Activated CD8-positive, alpha-beta memory T cell treated with anti-CD3 and anti-CD28 coated beads for 24 hours (primary cell): Measurements from ENCODE around the gene ZNF653.
"Not testable (repeated sequence)": the region's sequence is repeated elsewhere in the genome, so short reads cannot be mapped to it uniquely, and the experiment has no call there.

ENCODE experiments used
- DNase-seq: peaks from one replicate; pipeline ENCODE4 v3.0.0-alpha.2; 2020

ZNF653 gene

DNA sequence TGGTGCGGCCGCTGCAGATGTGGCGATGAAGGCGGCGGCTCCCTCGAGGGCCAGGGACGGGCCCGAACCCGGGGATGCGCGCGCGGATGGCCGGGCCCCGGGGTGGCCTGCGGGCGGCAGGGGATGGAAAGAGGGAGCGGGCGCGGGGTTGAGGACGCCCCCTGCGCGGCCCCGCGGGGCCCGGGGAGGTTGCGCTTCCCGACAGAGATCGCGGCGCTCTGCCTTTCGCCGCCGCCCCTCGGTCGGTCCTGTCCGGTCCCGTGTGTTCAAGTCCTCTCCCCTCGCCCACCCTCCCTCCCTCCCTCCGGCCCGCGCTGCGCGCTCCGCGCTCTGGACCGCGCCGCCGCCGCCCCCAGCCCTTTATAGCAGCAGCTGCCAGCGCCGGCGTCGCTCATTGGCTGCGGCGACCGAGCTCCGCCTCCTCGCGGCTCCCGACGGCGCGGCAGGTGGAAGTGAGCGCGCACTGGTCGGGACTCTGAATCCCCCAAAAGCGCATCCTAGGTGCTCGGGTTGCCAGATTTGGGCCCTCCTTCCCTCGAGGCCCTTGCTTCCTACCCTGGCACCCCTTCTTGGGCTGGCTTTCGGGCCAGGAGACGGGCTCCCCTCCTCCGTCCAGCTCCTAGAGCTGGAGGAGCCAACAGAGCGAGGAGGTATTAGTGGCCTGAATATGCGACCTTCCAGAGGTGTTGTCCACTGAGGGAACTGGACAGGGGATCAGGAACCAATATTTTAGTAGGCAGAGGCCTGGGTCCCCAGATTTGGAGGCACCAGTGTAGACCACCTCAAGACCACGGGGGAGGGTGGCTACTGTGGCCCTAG lies 24.7 kb downstream of the ZNF653 start, which contains the start of gene ELAVL3:
Gene ELAVL3, minus strand, starts transcription at position 332 of the 819 bp plus-strand sequence. CDS start 438 bp downstream, outside the sequence.
- no peak for DNase-seq

DNA sequence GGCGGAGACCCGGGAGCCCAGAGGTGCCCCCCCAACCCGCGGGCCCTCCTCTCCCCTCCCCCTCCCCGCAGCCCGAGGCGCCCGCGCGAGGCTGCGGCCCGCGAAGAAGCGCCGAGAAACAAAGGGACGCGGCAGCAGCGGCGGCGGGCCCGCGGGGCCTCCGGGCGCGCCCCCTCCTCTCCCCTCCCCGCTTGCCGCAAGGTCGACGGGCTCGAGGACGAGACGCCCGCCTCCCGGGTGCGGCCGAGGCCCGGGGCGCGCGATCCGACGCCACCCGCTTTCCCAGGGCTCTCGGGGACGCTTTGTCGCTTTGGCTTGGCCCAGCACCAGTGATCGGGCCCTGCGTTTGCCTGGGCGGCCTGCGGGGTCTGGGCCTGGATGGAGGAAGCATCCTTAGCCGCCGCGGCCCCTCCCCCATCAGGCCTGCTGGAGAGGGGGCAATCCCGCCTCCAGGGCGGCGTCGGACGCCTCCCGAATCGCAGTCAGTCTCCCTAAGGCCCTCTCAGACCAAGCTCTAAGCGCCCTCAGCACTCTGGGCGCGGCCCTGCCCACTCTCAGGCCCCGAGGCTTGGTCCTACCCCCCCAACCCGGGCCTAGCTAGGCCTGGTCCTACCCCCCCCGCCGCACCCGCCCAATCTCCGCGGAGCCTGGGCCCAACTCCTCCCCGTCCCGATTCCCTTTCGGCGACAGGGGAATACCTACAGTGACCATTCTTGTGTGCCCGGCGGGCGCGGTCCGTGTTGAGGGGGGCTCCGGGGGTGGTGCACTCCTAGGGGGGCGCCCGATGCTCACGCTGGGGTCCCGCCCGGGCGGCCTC lies 25.5 kb downstream of the ZNF653 start:
- DNase-seq, result no peak

DNA sequence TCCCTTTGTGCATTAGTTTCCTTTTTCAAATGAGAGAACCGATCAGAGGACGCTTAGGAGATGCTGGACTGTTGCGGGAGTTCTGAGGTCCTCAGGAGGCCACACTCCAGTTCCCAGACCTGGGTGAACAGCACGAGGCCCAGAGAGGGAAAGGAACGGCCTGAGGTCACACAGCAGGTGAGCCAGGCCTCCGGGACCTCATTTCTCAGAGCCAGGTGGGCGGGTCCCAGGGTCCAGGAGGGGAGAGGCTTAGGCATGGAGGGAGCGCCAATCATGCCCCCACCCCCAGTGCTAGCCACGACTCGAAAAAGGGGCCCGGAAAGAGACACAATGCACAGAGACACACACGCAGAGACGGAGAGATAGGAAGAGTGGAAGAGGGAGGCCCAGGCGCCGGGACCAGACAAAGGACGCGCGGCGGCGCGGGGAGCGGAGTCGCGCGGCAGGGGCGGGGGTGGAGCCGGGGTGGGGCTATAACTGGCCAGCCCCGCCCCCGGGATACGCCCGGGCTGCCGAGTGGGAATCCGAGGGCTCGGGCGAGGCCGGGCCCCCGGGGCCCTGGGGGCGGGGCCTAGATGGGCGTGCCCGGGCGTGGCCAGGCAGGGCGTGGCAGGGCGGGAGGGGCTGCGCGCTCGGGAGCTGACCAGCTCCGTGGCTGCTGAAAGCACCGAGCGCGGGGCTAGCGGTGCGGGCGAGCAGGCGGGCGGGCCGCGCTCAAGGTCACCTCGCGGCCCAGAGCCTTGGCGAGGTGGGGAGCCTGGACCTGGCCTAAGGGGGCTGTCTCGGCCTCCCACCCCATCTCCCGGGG lies 26.3 kb downstream of the ZNF653 start:
- DNase-seq, result no peak

DNA sequence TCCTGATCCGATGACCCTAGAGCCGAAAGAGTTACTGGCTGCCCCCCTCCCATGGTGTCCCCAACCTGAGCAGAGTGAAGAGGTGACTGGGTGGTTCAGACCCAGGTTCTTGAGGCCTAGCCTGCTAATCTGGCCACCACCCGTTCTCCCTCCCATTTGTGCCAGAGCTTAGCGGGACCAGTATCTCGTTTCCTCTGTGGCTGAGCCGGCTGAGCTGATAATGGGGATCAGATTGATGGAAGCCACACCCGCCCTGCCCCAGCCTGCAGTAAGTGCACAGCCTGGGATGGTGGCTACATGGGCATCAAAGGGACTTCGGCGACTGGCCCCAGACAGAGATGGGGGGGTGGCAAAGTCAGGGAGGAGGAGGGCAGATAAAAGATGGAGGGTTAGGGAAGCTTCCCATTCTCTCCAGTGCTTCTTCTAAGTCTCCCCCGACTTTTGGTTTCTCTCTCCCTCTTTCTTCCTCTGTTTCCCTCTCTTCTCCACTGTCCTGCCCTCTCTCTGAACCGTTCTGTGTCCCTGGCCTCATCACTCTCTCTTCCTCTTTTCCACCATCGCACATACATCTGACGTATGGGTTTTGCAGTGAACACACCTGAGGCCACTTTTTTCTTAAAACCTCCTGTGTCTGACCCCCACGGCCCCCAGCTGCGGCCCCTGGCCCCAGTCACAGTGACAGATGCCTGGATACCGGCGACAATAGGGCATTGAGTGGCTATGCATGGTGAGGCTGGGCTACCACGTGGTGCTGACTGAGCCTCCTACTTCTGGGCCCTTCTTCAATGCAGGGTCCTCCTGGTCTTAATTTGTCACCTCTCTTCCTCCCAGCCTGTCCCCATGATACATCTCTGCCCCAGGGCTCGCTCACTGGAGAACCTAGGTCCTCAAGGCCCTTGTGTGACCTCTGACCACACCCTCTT lies 27.2 kb downstream of the ZNF653 start:
- DNase-seq, result no peak

DNA sequence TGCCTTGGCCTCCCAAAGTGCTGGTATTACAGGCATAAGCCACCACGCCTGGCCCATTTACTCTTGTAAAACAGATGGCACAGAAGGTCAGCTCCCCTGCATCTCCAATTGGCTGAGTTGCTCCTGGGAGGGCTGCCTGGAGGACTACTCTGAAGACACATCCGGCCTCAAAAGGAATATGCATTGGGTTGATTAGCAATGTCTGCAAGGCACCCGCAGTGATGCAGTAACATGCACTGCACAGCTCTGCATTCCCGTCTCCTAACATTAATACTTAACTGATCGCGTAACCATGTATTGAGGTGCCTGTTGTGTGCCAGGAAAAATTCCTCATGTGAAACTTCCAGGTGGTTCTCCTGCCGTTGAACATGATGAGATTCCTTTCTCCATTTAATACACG lies 29.8 kb downstream of the ZNF653 start:
- DNase-seq, result no peak

DNA sequence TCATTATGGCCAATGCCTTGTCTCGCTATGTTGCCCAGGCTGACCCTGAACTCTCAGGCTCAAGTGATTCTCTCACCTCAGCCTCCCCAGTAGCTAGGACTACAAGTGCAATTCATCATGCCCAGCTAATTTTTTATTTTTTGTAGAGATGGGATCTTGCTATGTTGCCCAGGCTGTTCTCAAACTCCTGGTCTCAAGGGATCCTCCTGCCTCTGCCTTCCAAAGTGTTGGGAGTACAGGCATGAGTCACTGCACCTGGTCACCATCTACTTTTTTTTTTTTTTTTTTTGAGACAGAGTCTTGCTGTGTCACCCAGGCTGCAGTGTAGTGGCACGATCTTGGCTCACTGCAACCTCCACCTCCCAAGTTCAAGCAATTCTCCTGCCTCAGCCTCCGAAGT lies 30.3 kb downstream of the ZNF653 start:
- DNase-seq, result not testable (repeated sequence)

DNA sequence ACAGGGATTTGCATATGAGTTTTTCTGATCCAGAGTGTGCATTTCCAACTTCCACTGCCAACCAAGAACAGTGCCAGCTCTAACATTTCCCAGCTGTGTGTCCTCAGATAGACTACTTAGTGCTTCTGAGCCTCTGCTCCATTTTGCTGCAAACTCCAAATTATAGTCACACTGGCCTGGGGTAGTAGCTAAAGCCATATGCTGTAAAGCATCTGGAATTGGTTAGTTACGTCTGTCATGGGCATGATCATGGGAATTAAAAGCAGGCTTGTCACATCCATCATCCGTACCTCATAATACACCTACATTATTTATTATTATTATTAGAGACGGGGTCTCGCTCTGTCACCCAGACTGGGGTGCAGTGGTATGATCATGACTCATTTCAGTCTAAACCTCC lies 31.9 kb downstream of the ZNF653 start:
- DNase-seq, result no peak

DNA sequence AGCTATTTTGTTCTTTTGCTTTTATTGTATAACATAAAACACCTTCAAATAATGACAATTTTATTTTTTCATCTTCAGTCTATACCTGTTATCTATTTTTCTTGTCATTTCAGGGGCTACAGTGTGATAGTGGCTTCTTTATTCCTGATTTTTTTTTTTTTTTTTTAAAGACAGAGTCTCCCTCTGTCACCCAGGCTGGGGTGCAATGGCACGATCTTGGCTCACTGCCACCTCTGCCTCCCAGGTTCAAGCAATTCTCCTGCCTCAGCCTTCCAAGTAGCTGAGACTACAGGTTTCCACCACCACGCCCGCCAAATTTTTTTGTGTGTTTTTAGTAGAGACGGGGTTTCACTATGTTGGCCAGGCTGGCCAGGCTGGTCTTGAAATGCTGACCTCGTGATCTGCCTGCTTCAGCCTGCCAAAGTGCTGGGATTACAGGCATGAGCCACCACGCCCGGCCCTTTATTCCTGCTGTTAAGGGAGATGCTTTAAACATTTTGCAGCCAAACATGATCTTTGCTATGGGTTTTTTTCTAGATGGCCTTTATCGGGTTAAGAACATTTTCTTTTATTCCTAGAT lies 37.3 kb downstream of the ZNF653 start:
- DNase-seq, result not testable (repeated sequence)

DNA sequence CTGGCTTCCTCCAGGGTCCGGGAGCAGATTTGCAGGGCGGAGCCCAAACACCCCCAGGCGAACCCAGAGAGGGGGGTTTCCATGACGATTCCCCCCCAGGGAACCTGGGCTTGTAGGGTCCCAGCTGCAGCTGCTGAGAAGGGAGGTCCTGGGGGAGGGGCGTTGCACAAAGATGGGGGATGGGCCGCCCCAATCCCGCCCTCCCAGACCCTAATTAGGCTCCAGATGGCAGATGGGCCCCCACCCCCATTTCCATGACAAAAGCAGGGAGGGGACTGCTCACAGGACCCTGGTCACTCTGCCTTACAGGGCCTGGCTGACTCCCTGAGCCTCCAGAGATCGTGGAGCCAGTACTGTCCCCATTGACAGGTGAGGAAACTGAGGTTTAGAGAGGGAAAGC lies 40.0 kb downstream of the ZNF653 start:
- no peak for DNase-seq

DNA sequence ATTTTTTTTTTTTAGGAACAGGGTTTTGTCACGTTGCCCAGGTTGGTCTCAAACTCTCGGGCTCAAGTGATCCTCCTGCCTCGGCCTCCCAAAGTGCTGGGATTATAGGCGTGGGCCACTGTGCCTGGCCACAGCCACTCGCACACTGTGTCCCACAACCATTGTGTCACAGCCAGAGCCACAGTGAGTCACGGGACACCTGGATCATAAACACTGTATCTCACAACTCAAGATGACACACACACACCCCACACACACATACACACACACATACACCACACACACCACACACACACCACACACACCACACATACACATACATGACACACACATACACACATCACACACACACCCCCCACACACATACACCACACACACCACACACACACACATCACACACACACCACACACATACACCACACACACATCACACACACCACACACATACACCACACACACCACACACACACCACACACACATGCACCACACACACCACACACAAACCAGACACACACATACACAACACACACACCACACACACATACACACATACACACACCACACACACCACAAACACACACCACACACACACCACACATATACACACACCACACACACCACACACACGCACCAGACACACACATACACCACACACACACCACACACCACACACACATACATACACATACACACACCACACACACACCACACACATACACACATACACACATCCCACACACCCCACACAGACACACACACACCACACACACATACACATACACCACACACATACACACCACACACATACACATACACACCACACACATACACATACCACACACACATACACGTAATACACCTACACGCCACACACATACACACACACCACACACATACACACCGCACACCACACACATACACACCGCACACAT lies 41.0 kb downstream of the ZNF653 start:
- no peak for DNase-seq

DNA sequence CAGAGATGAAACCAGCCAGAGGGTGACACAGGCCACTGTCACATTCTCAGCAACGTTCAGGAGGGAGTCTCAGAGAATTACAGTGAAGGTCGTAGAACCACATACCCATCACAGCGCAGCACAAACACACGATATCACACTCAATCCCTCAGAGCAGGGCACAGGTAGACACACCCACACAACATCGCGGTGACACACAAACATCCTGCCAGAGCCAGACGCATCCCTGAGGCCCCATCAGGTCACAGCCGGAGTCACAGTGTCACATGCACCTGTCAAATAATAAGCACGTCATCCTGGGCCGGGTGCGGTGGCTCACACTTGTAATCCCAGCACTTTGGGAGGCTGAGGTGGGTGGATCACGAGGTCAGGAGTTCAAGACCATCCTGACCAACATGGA lies 42.2 kb downstream of the ZNF653 start:
- DNase-seq, result no peak

DNA sequence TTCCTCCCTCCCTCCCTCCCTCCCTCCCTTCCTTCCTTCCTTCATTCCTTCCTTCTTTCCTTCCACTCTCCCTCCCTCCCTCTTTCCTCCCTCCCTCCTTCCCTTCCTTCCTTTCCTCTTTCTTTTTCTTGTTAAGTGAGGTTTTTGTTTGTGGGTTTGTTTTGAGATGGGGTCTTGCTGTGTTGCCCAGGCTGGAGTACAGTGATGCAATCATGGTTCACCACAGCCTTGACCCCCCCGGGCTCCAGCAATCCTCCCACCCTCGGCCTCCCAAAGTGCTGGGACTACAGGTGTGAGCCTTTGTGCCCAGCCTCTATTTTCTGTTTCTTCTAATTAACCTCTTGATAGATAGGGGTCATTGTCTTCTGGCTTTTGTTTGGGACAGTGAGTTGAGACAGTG lies 44.2 kb downstream of the ZNF653 start:
- DNase-seq, result no peak

DNA sequence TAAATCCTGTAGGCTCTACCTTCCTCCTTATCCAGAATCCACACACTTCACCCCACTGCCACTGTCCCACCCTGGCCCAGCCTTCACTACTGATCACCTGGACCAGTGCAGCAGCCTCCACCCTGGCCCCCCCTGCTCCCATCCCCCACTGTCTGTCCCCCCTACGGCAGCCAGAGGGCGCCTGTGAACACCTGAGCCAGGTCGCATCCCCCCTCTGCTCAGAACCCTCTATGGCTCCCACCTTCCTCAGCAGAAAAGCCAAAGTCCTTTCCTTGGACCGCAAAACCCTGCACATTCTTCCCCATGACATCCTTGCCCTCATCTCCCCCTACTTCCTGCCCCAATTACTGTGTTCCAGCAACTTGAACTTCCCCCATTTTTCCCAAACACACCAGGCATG lies 45.4 kb downstream of the ZNF653 start:
- DNase-seq, result no peak

DNA sequence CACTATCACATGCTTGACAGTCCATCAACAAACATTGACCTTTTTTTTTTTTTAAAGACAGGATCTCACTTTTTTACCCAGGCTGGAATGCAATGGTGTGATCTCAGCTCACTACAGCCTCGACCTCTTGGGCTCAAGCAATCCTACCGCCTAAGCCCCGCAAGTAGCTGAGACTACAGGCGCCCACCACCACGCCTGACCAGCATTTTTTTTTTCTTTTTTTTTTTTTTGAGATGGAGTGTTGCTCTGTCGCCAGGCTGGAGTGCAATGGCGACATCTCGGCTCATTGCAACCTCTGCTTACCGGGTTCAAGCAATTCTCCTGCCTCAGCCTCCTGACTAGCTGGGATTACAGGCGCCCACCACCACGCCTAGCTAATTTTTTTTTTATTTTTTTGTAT lies 46.7 kb downstream of the ZNF653 start:
- DNase-seq, result not testable (repeated sequence)

DNA sequence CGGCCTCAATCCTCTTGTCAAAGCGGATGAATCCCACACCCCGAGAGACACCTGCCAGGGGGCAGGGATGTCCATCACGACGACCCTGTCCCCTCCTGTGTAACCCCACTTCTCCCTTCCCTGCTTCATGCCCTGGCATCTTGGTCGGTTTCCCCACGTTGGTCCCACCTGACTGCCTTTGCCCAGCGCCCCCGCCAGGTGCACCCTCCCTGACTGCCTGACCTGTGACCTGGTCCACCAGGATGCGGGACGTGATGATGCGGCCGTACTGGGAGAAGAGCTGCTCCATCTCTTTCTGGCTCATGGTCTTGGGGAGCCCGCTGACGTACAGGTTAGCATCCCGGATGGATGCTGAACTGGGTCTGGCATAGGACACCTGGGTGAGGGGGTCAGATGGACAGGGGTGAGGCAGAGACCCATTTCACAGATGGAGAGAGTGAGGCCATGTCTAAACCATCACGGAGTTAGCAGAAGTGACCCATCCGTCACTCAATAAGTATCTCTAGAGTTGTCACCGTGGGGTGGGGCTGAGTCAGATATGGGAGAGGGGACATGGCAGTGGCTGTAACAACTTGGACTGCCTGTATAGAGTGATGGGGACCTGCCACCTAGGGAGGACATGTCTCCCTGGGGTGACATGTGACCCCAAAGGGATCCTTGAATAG lies 47.3 kb downstream of the ZNF653 start:
- no peak for DNase-seq

DNA sequence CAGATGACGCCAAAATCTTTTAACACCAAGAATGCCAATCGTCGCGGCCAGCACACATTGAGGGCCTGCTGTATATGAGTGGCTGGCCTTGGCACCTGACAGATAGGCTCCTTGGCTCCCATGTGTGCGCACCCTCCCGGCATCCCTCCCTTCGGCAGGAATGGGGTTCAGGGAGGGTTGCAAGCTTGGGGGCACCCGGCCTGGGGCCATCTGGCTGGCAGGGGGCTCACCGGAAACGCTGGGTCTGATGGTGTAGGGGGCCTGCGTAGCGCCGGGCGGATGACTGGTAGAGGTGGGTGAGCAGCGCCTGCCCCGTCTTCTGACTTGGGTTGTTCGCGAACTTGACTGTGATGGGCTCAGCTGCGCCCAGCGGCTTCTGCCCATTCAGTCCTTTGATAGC lies 47.8 kb downstream of the ZNF653 start:
- DNase-seq, result no peak

DNA sequence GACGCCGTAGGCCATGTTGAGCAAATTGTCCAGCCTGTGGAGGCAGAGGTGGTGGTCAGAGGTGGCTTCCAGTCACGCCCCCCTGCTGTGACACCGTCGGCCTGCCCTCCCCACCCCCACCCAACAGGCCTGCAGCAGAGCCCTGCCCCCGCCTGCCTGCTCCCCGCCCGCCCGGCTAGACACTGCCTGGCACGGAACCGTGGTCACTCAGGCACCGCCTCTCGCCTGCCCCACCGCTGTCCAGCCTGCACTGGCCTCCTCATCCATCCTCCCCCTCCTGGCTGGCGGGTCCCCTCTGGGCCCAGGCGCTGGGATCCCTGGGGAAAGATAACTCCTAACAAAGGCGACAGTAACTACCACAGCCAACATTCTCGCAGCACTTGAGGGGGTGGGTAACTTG lies 48.5 kb downstream of the ZNF653 start:
- no peak for DNase-seq

DNA sequence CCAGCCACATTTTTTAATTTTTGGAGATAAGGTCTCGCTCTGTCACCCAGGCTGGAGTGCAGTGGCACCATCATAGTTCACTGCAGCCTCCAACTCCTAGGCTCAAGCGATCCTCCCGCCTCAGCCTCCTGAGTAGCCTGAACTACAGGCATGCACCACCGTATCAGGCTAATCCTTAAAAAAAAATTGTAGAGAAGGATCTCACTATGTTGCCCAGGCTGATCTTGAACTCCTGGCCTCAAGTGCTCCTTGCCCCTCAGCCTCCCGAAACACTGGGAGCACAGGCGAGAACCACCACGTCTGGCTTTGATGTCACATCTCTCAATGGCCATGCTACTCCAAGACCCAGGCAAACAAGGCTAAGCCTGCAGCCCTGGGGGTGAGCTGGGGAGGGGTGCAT lies 49.0 kb downstream of the ZNF653 start:
- no peak for DNase-seq

DNA sequence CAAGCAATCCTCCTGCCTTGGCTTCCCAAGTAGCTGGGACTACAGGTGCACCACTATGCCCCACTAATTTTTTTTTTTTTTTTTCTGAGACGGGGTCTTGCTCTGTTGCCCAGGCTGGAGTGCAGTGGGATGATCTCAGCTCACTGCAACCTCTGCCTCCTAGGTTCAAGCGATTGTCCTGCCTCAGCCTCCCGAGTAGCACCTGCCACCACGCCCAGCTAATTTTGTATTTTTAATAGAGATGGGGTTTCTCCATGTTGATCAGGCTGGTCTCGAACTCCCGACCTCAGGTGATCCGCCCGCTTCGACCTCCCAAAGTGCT lies 50.4 kb downstream of the ZNF653 start:
- not testable (repeated sequence) for DNase-seq
